Activated naive CD4-positive, alpha-beta T cell treated with anti-CD3 and anti-CD28 coated beads, Interleukin-2, amount 10 ng/mL, durations not matched to agents 7 days and 5 days (primary cell): Measurements from ENCODE around the gene RCVRN.

Experiments
- CTCF ChIA-PET: fragments of 350-600 bp; sonication (Branson Sonifier 250); formaldehyde crosslinking; loops from one replicate; lab custom pipeline; 2021; ENCODE audit warnings: antibody characterized with exemption; lab: Charles Lee
- DNase-seq: peaks from one replicate; pipeline ENCODE4 v3.0.0-alpha.2; 2020
- H3K27ac Mint-ChIP-seq: one replicate; pipeline ENCODE4 v1.8.0; 2021; ENCODE audit warnings: mild to moderate bottlenecking, moderate library complexity, mixed read lengths
- H3K27me3 Mint-ChIP-seq: one replicate; pipeline ENCODE4 v1.8.0; 2021; ENCODE audit warnings: mild to moderate bottlenecking, mixed read lengths
- H3K36me3 Mint-ChIP-seq: one replicate; pipeline ENCODE4 v1.8.0; 2021; ENCODE audit warnings: mixed read lengths
- H3K4me1 Mint-ChIP-seq: one replicate; pipeline ENCODE4 v1.8.0; 2021; ENCODE audit warnings: mixed read lengths
- H3K4me3 Mint-ChIP-seq: one replicate; pipeline ENCODE4 v1.8.0; 2021; ENCODE audit warnings: mild to moderate bottlenecking, moderate library complexity, mixed read lengths
- H3K9me3 Mint-ChIP-seq: one replicate; pipeline ENCODE4 v1.8.0; 2021; ENCODE audit warnings: mixed read lengths

The RCVRN gene

DNA sequence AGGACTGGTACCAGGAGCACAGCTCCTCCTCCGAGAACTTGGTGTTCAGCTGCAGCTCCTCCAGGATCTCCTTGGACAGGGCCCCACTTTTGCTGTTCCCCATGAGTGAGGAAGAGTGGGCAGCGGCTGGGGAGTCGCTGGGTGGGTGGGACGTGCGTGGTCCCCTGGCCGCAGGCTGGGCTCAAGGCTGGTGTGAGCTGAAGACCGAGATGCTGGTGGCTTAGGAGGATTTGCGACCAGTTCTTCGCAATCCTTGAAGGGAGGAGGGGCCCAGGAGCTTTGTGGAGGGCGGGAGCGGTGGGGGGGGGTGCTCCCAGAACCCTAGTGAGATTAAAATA lies at the start of gene RCVRN:
TSS of gene RCVRN (minus strand) at position 194 of the 338 bp plus-strand sequence. CDS start at position 103, 91 bp downstream.
- CTCF ChIA-PET = interaction anchor here (0.6 kb wide), 1 partner anchor 330 kb away, joined by 6 read pairs; no protein-coding TSS in a partner anchor
- no peak for DNase-seq
- no peaks in the 10 kb centered on the region for H3K36me3 Mint-ChIP-seq
- H3K27me3 Mint-ChIP-seq = no peaks in the 10 kb centered on the region
- no peaks in the 10 kb centered on the region for H3K4me1 Mint-ChIP-seq
- H3K4me3 Mint-ChIP-seq = no peak within 1 kb of the TSS
- no peaks in the 10 kb centered on the region for H3K9me3 Mint-ChIP-seq
- no peak within 1 kb of the TSS for H3K27ac Mint-ChIP-seq

DNA sequence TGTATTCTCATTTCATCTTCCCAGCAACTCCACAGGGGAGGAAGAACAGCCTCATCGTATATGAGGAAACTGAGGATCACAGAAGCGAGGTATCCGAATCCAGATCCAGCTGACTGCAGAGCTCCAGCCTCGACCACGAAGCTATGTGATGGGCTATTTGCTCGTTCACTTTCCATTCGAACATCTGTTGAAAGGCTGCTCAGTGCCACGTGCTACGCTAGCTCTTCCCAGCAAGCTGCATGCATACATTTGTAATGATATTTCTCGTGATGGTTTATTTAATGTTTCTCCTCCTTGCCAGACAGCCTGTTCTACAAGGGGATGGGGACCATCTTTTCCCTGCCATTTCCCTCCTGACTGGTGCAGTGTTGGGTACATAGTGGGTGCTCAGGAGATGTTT lies 48.4 kb upstream of the RCVRN start:
- Mint-ChIP-seq H3K36me3 (no peaks in the 10 kb centered on the region), H3K9me3 (no peaks in the 10 kb centered on the region), H3K27me3 (no peaks in the 10 kb centered on the region), H3K27ac (no peak overlapping the region), H3K4me1 (no peaks in the 10 kb centered on the region), H3K4me3 (no peak overlapping the region)
- no peak for DNase-seq
- CTCF ChIA-PET = no interaction called here

DNA sequence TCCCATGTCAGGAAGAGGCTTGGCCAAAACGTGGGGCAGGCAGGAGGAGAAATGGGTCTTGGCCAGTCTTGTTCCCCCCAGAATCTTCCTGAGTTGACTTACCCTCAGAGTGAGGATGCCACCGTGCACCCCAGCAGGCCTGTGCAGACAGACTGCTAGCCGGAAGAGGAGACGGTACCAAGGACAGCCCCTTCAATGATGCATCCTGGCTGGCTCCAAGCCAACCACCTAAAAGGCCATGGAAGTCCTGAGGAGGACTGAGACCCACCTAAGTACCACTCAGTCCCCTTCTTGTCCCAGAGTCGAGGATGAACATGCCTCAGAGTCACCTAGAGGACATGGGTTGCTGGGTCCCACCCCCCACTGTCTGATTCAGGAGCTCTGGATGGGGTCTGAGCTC lies 46.7 kb upstream of the RCVRN start:
- Mint-ChIP-seq H3K4me3 (no peak overlapping the region), H3K27me3 (no peaks in the 10 kb centered on the region), H3K27ac (no peak overlapping the region), H3K9me3 (no peaks in the 10 kb centered on the region), H3K4me1 (no peaks in the 10 kb centered on the region), H3K36me3 (no peaks in the 10 kb centered on the region)
- no peak for DNase-seq
- CTCF ChIA-PET = no interaction called here

DNA sequence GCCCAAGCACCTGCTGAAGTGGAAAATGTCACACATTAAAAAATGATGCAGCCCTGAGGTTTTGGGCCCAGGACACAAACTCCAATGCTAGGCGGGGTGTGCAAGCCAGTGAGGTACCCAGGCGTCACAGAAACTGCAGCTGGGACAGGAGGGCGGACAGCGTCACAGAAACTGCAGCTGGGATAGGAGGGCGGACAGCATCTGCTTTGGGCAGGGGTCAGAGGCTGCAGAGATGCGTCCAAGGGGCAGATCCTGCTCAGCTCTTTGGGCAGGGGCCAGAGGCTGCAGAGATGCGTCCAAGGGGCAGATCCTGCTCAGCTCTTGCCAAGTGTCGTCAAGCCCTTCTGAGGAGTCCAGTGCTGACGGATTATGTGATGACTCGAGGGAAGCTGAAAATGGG lies 43.9 kb upstream of the RCVRN start:
- H3K4me3 Mint-ChIP-seq = no peak overlapping the region
- CTCF ChIA-PET = no interaction called here
- no peak overlapping the region for H3K27ac Mint-ChIP-seq
- no peaks in the 10 kb centered on the region for H3K27me3 Mint-ChIP-seq
- DNase-seq = no peak
- H3K4me1 Mint-ChIP-seq = no peaks in the 10 kb centered on the region
- H3K9me3 Mint-ChIP-seq = no peaks in the 10 kb centered on the region
- H3K36me3 Mint-ChIP-seq = no peaks in the 10 kb centered on the region

DNA sequence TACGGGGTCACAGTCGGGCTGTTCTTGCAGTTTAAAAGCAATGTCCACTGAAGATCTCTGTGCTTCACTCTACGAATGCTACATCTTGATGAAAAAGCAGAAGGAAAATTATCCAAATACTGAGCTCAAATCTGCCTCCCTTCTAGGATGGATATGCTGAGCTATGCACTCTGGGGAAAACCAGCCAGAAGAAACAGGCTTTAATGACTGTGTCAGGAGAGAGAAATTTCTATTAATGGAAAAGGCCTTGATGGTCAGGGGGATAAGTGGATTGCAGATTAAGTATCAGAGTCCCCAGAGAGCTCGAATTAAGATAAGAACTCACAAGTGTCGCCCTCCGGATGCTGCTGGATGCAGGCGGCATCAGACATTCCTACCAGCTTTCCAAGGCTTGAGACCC lies 39.6 kb upstream of the RCVRN start:
- Mint-ChIP-seq H3K27me3 (peaks cover 3% of the 10 kb centered on the region), H3K36me3 (no peaks in the 10 kb centered on the region), H3K9me3 (no peaks in the 10 kb centered on the region), H3K4me3 (no peak overlapping the region), H3K27ac (no peak overlapping the region), H3K4me1 (no peaks in the 10 kb centered on the region)
- DNase-seq = no peak
- CTCF ChIA-PET = no interaction called here

DNA sequence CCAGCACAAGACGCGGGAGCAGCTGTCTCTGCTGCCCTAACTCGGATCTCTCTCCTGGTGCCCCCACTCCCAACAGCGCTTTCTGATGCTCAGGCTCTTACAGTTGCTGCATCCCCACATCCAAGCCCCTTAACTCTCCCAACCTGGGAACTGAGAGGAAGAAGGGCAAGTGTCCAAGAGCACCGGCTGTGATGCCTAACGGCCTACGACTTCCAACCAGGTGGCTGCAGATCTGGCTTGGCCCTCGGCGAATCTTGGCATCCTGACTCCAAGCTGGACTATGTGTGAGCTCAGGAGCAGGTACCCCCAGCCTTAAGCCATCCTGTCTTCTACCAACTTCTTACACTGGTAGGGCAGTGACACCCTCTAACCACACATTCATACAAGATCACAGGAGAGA lies 38.3 kb upstream of the RCVRN start:
- H3K27ac Mint-ChIP-seq = no peak overlapping the region
- H3K4me1 Mint-ChIP-seq = no peaks in the 10 kb centered on the region
- peaks cover 3% of the 10 kb centered on the region for H3K27me3 Mint-ChIP-seq
- H3K4me3 Mint-ChIP-seq = no peak overlapping the region
- no peaks in the 10 kb centered on the region for H3K36me3 Mint-ChIP-seq
- peaks cover 3% of the 10 kb centered on the region for H3K9me3 Mint-ChIP-seq
- no peak for DNase-seq
- CTCF ChIA-PET = no interaction called here

DNA sequence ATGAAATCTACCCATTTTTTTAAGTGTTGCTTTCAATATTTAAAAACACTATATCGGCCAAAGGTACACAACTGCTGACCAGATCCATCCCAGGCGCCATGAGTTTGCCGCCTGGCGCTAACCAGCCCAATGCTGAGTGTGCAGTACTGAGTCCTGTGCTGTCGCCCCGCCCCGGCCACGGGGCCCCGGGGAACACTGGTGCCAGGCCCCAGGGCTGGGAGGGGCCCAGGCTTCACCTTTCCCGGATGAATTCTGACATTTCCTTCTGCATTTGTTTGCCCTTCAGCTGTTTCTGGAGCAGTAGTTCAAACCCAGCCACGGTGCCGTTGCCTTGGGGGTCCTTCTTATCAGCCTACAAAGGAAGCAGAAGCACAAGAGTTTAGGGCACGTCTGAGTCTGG lies 37.8 kb upstream of the RCVRN start:
- Mint-ChIP-seq H3K27ac (no peak overlapping the region), H3K4me3 (no peak overlapping the region), H3K36me3 (no peaks in the 10 kb centered on the region), H3K4me1 (no peaks in the 10 kb centered on the region), H3K27me3 (peaks cover 3% of the 10 kb centered on the region), H3K9me3 (peaks cover 3% of the 10 kb centered on the region)
- CTCF ChIA-PET = no interaction called here
- no peak for DNase-seq

DNA sequence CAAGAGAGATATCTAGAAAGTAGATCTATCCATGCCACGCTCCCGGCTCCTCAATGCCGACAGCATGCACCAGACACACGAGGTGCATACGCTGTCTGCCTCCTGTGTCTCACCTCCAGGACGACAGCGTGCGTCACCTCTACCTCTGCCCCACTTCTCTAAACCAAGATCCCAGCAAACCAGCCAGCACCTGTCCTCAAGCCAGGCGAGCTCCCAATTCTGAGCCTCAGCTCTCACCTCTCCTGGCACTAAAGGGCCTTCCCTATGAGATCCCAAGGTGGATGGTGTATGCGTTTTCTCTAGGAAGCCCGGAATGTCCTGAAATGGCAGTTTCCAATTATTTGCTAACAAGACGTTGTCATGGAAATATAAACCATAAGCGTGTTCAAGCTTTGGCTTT lies 36.2 kb upstream of the RCVRN start:
- Mint-ChIP-seq H3K4me3 (no peak overlapping the region), H3K9me3 (peaks cover 3% of the 10 kb centered on the region), H3K27ac (no peak overlapping the region), H3K27me3 (peaks cover 3% of the 10 kb centered on the region), H3K36me3 (no peaks in the 10 kb centered on the region), H3K4me1 (no peaks in the 10 kb centered on the region)
- CTCF ChIA-PET = no interaction called here
- DNase-seq = no peak

DNA sequence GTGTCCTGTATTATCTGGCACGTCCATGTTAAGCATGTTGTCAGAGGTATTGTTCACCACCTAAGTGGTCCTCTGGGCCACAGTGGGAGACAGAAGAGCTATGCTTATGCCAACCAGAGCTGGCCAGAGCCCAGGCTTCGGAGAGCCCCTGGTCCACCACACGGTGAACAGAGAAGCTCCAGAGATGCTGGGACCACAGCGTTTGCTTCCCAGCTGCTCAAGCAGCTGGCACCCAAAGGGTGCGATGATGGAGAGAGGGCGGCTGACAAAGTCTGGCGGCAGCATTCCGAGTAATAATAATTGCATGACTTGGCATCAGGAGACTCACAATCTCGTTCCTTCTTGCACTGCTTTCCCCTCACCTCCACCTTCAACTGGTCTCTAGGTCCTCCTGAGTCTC lies 35.8 kb upstream of the RCVRN start:
- Mint-ChIP-seq H3K36me3 (no peaks in the 10 kb centered on the region), H3K4me1 (no peaks in the 10 kb centered on the region), H3K9me3 (peaks cover 3% of the 10 kb centered on the region), H3K27ac (no peak overlapping the region), H3K27me3 (peaks cover 3% of the 10 kb centered on the region), H3K4me3 (no peak overlapping the region)
- no peak for DNase-seq
- CTCF ChIA-PET = no interaction called here

DNA sequence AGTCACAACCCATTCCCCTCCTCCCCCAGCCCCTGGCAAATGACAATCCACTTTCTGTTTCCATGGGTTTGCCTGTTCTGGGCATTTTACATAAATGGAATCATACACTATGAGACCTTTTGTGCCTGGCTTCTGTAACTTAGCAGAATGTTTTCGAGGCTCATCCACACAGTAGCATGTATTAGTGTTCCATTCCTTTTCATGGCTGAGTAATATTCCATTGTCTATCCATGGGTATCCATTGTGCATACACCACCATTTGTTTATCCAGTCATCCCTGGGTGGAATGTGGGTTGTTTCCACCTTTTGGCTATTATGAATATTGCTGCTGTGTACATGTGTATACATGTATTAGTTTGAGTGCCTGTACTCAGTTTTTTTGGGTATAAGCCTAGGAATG lies 33.7 kb upstream of the RCVRN start:
- CTCF ChIA-PET = no interaction called here
- no peak overlapping the region for H3K27ac Mint-ChIP-seq
- H3K9me3 Mint-ChIP-seq = peaks cover 3% of the 10 kb centered on the region
- no peak for DNase-seq
- H3K4me1 Mint-ChIP-seq = no peaks in the 10 kb centered on the region
- H3K4me3 Mint-ChIP-seq = no peak overlapping the region
- H3K27me3 Mint-ChIP-seq = peaks cover 3% of the 10 kb centered on the region
- H3K36me3 Mint-ChIP-seq = no peaks in the 10 kb centered on the region

DNA sequence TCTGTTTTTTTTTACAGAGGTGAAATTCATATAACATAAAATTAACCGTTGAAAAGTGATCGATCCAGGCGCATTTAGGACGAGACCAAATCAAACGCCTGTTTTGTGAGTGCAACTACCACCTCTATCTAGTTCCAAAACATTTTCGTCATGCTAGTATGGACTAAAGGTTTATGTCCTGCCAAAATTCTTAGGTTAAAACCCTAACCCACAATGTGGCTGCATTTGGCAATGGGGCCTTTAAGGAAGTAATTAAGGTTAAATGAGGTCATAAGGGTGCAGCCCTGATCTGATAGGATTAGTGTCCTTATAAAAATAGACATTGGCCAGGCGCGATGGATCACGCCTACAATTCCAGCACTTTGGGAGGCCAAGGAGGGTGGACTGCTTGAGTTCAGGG lies 32.8 kb upstream of the RCVRN start:
- Mint-ChIP-seq H3K36me3 (no peaks in the 10 kb centered on the region), H3K9me3 (peaks cover 3% of the 10 kb centered on the region), H3K27ac (no peak overlapping the region), H3K27me3 (peaks cover 3% of the 10 kb centered on the region), H3K4me1 (no peaks in the 10 kb centered on the region), H3K4me3 (no peak overlapping the region)
- CTCF ChIA-PET = no interaction called here
- DNase-seq = no peak

DNA sequence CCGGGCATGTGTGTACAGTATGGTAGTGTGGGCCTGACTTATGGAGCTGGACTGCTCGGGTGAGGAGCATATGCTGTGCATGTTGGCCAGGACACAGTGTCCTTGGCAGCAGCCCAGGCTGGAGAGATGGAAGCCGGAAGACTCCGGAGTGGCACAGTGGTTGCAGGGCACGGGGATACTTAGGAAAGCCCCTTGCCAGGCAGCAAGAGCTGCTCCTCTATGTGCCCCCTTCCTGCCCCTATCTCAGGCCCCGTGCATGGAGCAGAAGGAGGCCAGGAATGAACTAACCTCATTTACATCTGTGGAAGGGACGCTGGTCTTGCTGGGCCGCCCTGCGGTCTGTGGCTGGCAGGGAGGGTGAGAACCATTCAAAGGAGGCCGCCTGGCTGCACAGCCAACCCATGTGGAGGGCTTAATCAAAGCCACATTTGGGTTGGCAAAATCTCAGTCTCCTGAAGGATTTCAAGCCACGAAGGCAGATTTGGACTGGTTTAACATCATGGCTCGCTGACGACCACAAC lies 32.2 kb upstream of the RCVRN start:
- CTCF ChIA-PET = no interaction called here
- Mint-ChIP-seq H3K4me3 (no peak overlapping the region), H3K27ac (no peak overlapping the region)

DNA sequence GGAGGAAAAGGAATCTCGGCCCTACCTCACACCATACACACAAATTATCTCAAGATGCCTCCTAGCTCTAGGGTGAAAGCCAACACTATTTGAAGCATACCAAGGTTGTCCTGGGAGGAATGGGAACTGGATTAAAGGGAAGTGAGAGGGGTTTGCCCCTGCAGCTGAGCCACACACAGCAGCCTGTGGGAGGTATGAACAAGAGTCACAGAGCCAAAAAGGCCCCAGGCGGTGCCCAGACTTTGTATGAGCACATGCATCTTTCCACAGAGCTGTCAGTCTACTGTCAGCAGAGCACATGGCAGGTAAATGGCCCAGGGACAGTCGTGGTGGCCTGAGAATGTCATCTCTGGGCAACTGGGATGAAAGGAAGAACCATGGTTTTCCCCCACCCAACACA lies 31.0 kb upstream of the RCVRN start:
- H3K4me1 Mint-ChIP-seq = no peaks in the 10 kb centered on the region
- H3K27ac Mint-ChIP-seq = no peak overlapping the region
- no peak for DNase-seq
- H3K27me3 Mint-ChIP-seq = peaks cover under 1% of the 10 kb centered on the region
- CTCF ChIA-PET = no interaction called here
- no peaks in the 10 kb centered on the region for H3K36me3 Mint-ChIP-seq
- peaks cover 3% of the 10 kb centered on the region for H3K9me3 Mint-ChIP-seq
- H3K4me3 Mint-ChIP-seq = no peak overlapping the region

More for the DNA sequence above, 32.2 kb upstream of the RCVRN start:
- no peak for DNase-seq
- peaks cover 3% of the 10 kb centered on the region for H3K9me3 Mint-ChIP-seq
- no peaks in the 10 kb centered on the region for H3K36me3 Mint-ChIP-seq
- no peaks in the 10 kb centered on the region for H3K4me1 Mint-ChIP-seq
- H3K27me3 Mint-ChIP-seq = peaks cover 3% of the 10 kb centered on the region

DNA sequence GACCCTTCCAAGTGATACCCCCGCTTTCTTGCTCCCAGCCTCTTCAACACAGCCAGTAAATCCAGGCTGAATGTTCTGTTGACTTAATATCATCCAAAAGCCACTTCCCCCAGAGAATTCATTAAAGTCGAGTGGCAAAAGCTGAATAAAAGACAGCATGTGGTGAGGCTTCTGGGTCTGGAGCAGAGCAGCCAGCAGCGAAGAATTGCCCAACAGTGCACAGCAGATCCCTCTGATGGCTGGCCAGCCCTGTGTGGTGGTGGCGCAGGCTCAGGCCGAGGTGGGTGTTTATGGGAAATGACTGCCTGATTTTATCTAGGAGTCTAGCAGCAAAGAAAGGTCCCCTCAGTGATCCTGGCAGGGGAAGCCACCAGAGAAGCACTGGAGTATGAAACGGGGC lies 30.3 kb upstream of the RCVRN start:
- Mint-ChIP-seq H3K4me3 (no peak overlapping the region), H3K4me1 (no peaks in the 10 kb centered on the region), H3K27me3 (no peaks in the 10 kb centered on the region), H3K36me3 (no peaks in the 10 kb centered on the region), H3K9me3 (peaks cover 3% of the 10 kb centered on the region), H3K27ac (no peak overlapping the region)
- DNase-seq = no peak
- CTCF ChIA-PET = interaction anchor here (1.4 kb wide), 1 partner anchor 10 kb away, joined by 4 read pairs; no protein-coding TSS in a partner anchor

DNA sequence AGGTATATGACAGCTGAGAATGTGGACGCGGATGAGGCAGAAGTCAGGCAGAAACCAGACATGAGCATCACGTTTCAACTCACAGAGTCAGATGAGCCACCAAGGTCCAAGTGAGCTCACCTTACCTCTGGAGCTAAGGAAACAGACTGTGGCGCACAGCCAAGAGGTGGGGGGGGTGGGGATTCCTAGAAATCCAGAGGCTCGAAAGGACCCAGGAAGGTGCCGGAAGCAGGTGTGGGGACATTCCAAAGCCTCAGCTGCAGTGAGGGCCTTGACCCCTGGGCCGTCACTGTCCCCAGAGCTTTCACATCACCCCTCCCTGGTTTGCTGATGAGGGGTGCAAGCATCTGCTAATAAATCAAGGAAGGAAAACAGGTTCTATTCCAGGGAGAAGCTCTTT lies 29.3 kb upstream of the RCVRN start:
- H3K4me3 Mint-ChIP-seq = no peak overlapping the region
- no peak overlapping the region for H3K27ac Mint-ChIP-seq
- no peak for DNase-seq
- no peaks in the 10 kb centered on the region for H3K27me3 Mint-ChIP-seq
- no peaks in the 10 kb centered on the region for H3K36me3 Mint-ChIP-seq
- CTCF ChIA-PET = interaction anchor here (1.4 kb wide), 1 partner anchor 9 kb away, joined by 4 read pairs; no protein-coding TSS in a partner anchor
- peaks cover 3% of the 10 kb centered on the region for H3K9me3 Mint-ChIP-seq
- H3K4me1 Mint-ChIP-seq = no peaks in the 10 kb centered on the region

DNA sequence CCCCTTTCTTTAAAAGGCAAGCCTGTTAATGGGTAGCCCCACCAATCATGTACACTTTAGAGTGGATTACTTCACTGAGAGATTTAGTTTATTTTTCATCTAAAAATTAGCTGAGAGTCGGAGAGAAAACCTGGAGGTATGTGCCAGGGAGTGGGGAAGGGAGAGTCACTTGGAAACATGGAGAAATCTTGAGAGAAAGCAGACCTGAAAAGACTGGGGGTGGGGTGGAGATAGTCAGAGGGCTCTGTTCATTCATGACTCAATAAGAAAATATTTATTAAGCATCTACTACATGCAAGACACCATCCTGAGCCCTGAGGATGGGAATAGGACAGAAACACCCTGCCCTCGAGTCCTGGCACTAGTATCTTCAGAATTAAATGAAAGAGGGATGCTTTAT lies 27.4 kb upstream of the RCVRN start:
- CTCF ChIA-PET = no interaction called here
- H3K4me3 Mint-ChIP-seq = no peak overlapping the region
- no peak overlapping the region for H3K27ac Mint-ChIP-seq
- no peaks in the 10 kb centered on the region for H3K27me3 Mint-ChIP-seq
- H3K4me1 Mint-ChIP-seq = no peaks in the 10 kb centered on the region
- no peaks in the 10 kb centered on the region for H3K36me3 Mint-ChIP-seq
- no peaks in the 10 kb centered on the region for H3K9me3 Mint-ChIP-seq
- no peak for DNase-seq
